Calu3 (cell line): ENCODE data around the gene RAB29. TPM values are rescaled to one million over a fixed set of nuclear protein-coding genes. Genes with fewer than 3 reads are reported as not detected.

ENCODE experiments used
- BruUV-seq: library from RNA; stranded (reverse); fragments of 400-500 nt; replicated peaks from 2 replicates; lab custom pipeline; 2021; lab: Mats Ljungman, UMichigan
- CTCF ChIA-PET: fragments of 300-600 bp; sonication (Branson Sonifier 250); formaldehyde crosslinking; loops from one replicate; lab custom pipeline; 2022; ENCODE audit warnings: antibody characterized with exemption; lab: Charles Lee
- DNase-seq: peaks from one replicate; pipeline ENCODE4 v3.0.0; 2022
- H3K27ac Mint-ChIP-seq: one replicate; pipeline ENCODE4 v1.8.0; 2022; ENCODE audit warnings: mixed read lengths; ENCODE audit not compliant: unreplicated experiment
- H3K27me3 Mint-ChIP-seq: one replicate; pipeline ENCODE4 v1.8.0; 2022; ENCODE audit warnings: mixed read lengths; ENCODE audit not compliant: unreplicated experiment
- H3K36me3 Mint-ChIP-seq: one replicate; pipeline ENCODE4 v1.8.0; 2022; ENCODE audit warnings: mild to moderate bottlenecking, moderate library complexity, mixed read lengths; ENCODE audit not compliant: insufficient read depth, unreplicated experiment
- H3K4me1 Mint-ChIP-seq: one replicate; pipeline ENCODE4 v1.8.0; 2022; ENCODE audit warnings: mild to moderate bottlenecking, low read depth, mixed read lengths; ENCODE audit not compliant: unreplicated experiment
- H3K4me3 Mint-ChIP-seq: one replicate; pipeline ENCODE4 v1.8.0; 2022; ENCODE audit warnings: mild to moderate bottlenecking, low read depth, moderate library complexity, mixed read lengths; ENCODE audit not compliant: unreplicated experiment
- H3K9me3 Mint-ChIP-seq: one replicate; pipeline ENCODE4 v1.8.0; 2022; ENCODE audit warnings: low read depth, mixed read lengths; ENCODE audit not compliant: unreplicated experiment
- CTCF ChIP-seq: fragments of 200-600 bp; IDR thresholded peaks from one replicate; pipeline ENCODE4 v1.8.0; 2022; ENCODE audit warnings: antibody characterized with exemption; ENCODE audit not compliant: unreplicated experiment
- intact Hi-C: fragments of 100-400 bp; cut with micrococcal nuclease; formaldehyde crosslinking; loops from one replicate; pipeline ENCODE4 v1.10.0; 2022; ENCODE audit not compliant: unreplicated experiment
- total RNA-seq: library from RNA; stranded (reverse); gene quantifications from 2 replicates; pipeline ENCODE4 v1.2.3, GENCODE V29; 2022

Gene RAB29
- total RNA-seq, 1 experiment from 2014 or later, result 27.1 TPM

- no peak overlapping the region for H3K4me3 Mint-ChIP-seq
- BruUV-seq, result no TSS peak
- H3K4me1 Mint-ChIP-seq, result peaks cover 11% of the 10 kb centered on the region
- TF ChIP-seq CTCF, result no peak
- H3K36me3 Mint-ChIP-seq, result peaks cover 21% of the 10 kb centered on the region
- no peak for DNase-seq
- CTCF ChIA-PET, result interaction anchor here (0.6 kb wide), 1 partner anchor 113 kb away, joined by 3 read pairs; no protein-coding TSS in a partner anchor
- no peaks in the 10 kb centered on the region for H3K9me3 Mint-ChIP-seq
- no peak overlapping the region for H3K27ac Mint-ChIP-seq
- intact Hi-C loops, result no loop called here
- H3K27me3 Mint-ChIP-seq, result peaks cover 7% of the 10 kb centered on the region
These were observed 4.7 kb downstream of the RAB29 start for GRCh38 chr1:205770618-205771017.

GRCh38 chr1:205769641-205770365 is 5.5 kb downstream of the RAB29 start:
- Mint-ChIP-seq H3K9me3 (no peaks in the 10 kb centered on the region), H3K36me3 (peaks cover 13% of the 10 kb centered on the region), H3K27me3 (peaks cover 7% of the 10 kb centered on the region), H3K27ac (no peak overlapping the region), H3K4me3 (no peak overlapping the region), H3K4me1 (peaks cover 6% of the 10 kb centered on the region)
- no peak for TF ChIP-seq CTCF
- BruUV-seq, result no TSS peak
- CTCF ChIA-PET, result no interaction called here
- intact Hi-C loops, result no loop called here
- DNase-seq, result no peak

GRCh38 chr1:205767248-205767647 is 8.0 kb downstream of the RAB29 start:
- H3K36me3 Mint-ChIP-seq, result peaks cover 5% of the 10 kb centered on the region
- H3K27me3 Mint-ChIP-seq, result no peaks in the 10 kb centered on the region
- TF ChIP-seq CTCF, result no peak
- no peak overlapping the region for H3K4me3 Mint-ChIP-seq
- no peak for DNase-seq
- BruUV-seq, result no TSS peak
- H3K27ac Mint-ChIP-seq, result no peak overlapping the region
- CTCF ChIA-PET, result no interaction called here
- H3K9me3 Mint-ChIP-seq, result no peaks in the 10 kb centered on the region
- H3K4me1 Mint-ChIP-seq, result peaks cover 6% of the 10 kb centered on the region
- intact Hi-C loops, result no loop called here

- no peaks in the 10 kb centered on the region for H3K9me3 Mint-ChIP-seq
- peaks cover 5% of the 10 kb centered on the region for H3K36me3 Mint-ChIP-seq
- H3K27me3 Mint-ChIP-seq, result no peaks in the 10 kb centered on the region
- CTCF ChIA-PET, result interaction anchor here (0.6 kb wide), 1 partner anchor 45 kb away, joined by 3 read pairs; no protein-coding TSS in a partner anchor
- BruUV-seq, result no TSS peak
- no peak for TF ChIP-seq CTCF
- peaks cover 6% of the 10 kb centered on the region for H3K4me1 Mint-ChIP-seq
- no peak for DNase-seq
- intact Hi-C loops, result no loop called here
- no peak overlapping the region for H3K4me3 Mint-ChIP-seq
- H3K27ac Mint-ChIP-seq, result no peak overlapping the region
These were observed 8.7 kb downstream of the RAB29 start for GRCh38 chr1:205766570-205766969.
